Upper lobe of left lung (tissue), 6 donors: ENCODE data around the gene MEMO1. TPM values are rescaled to one million over a fixed set of nuclear protein-coding genes. Genes with fewer than 3 reads are reported as not detected.
"Not testable (repeated sequence)": the region's sequence is repeated elsewhere in the genome, so short reads cannot be mapped to it uniquely, and the experiment has no call there.

Experiments used
- ATAC-seq, 2 donors: fragments of 200-7000 bp; cut with Tn5 transposase; one replicate each; pipeline ENCODE4 v1.9.1; 2022; ENCODE audit warnings: mild to moderate bottlenecking in 2 of 2, moderate library complexity in 2 of 2; ENCODE audit not compliant: low FRiP score in 2 of 2
- DNase-seq, 2 donors: peaks; one replicate each; pipeline ENCODE4 v3.0.0-alpha.2; 2019 to 2020
- H3K27ac ChIP-seq, 4 donors: fragments of 200-600 bp; sonication (generic); one replicate each; pipeline ENCODE4 v1.5.1; 2016 to 2019
- H3K27me3 ChIP-seq, 4 donors: fragments of 200-600 bp; sonication (generic); one replicate each; pipeline ENCODE4 v1.5.1; 2017 to 2019
- H3K36me3 ChIP-seq, 4 donors: fragments of 200-600 bp; sonication (generic); one replicate each; pipeline ENCODE4 v1.5.1; 2016 to 2019
- H3K4me1 ChIP-seq, 4 donors: fragments of 200-600 bp; sonication (generic); one replicate each; pipeline ENCODE4 v1.5.1; 2018 to 2019
- H3K4me3 ChIP-seq, 4 donors: fragments of 200-600 bp; sonication (generic); one replicate each; pipeline ENCODE4 v1.5.1; 2017 to 2019; ENCODE audit warnings: mild to moderate bottlenecking in 2 of 4, moderate library complexity in 1 of 4
- H3K9me3 ChIP-seq, 4 donors: fragments of 200-600 bp; sonication (generic); one replicate each; pipeline ENCODE4 v1.5.1; 2018 to 2019
- EP300 ChIP-seq, 4 donors: sonication (generic); formaldehyde crosslinking; IDR thresholded peaks; one replicate each; pipeline ENCODE4 v1.5.1; 2017; ENCODE audit warnings: antibody characterized with exemption in 4 of 4, control low read depth in 2 of 4
- POLR2A ChIP-seq, 4 donors: fragments of 450-650 bp; IDR thresholded peaks; one replicate each; pipeline ENCODE4 v1.5.1; 2016 to 2017; ENCODE audit warnings: antibody characterized with exemption in 4 of 4, mild to moderate bottlenecking in 2 of 4
- POLR2AphosphoS5 ChIP-seq, 2 donors: sonication (generic); formaldehyde crosslinking; IDR thresholded peaks; one replicate each; pipeline ENCODE4 v1.5.1; 2017; ENCODE audit warnings: antibody characterized with exemption in 2 of 2
- WGBS, 2 donors: methylation state at CpG; one replicate each; pipeline ENCODE4 v1.1.5; 2017 to 2018; 5-methylcytosine and 5-hydroxymethylcytosine counted together
- total RNA-seq, 6 donors: library from RNA; depleted of rRNA in 4 of 6; stranded (reverse); fragments of >200 nt in 4 of 6; gene quantifications; one replicate each; pipeline versions ENCODE4 v1.1.0 to v1.2.1, GENCODE V29; 2016 to 2021
- TF ChIP-seq, protein P1 (sequence below), 6 experiments: fragments of 450-650 bp in 4 of 6; fragments of 200-600 bp in 2 of 6; sonication (generic) in 2 of 6; IDR thresholded peaks; one replicate each; pipeline ENCODE4 v1.5.1; 2016 to 2019; ENCODE audit warnings: antibody characterized with exemption in 6 of 6
- donor health status: DM: no; HTN: no; CAD: no; lungs with moderate emphysema.
- donor health status: DM: no; HTN: yes; CAD: no; lungs with severe emphysema.

MEMO1 gene
- total RNA-seq, 6 donors from 2014 or later: 12.7 to 32.3 (median 23.6) TPM

DNA sequence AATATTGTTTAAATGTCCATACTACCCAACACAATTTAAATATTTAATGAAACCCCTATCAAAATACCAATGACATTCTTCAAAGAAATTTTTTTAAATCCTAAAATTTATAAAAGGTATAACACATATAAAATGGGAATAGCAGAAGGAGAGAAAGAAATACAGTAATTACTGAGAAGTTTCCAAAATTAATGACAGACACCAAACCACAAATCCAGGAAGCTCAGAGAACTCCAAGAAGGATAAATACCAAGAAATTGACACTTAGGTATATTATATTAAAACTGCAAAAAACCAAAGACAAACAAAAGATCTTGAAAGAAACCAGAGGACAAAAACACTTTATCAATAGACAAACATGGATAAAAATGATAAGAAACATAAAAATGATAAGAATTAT lies 101.1 kb downstream of the MEMO1 start:
- Histone ChIP-seq H3K4me1 (no peaks in the 10 kb centered on the region), H3K27me3 (no peaks in the 10 kb centered on the region), H3K4me3 (no peak overlapping the region), H3K36me3 (peaks cover 0 to 13% (median 4%) of the 10 kb centered on the region in 4 donors), H3K9me3 (no peaks in the 10 kb centered on the region), H3K27ac (no peak overlapping the region)
- TF ChIP-seq, protein P1, sequence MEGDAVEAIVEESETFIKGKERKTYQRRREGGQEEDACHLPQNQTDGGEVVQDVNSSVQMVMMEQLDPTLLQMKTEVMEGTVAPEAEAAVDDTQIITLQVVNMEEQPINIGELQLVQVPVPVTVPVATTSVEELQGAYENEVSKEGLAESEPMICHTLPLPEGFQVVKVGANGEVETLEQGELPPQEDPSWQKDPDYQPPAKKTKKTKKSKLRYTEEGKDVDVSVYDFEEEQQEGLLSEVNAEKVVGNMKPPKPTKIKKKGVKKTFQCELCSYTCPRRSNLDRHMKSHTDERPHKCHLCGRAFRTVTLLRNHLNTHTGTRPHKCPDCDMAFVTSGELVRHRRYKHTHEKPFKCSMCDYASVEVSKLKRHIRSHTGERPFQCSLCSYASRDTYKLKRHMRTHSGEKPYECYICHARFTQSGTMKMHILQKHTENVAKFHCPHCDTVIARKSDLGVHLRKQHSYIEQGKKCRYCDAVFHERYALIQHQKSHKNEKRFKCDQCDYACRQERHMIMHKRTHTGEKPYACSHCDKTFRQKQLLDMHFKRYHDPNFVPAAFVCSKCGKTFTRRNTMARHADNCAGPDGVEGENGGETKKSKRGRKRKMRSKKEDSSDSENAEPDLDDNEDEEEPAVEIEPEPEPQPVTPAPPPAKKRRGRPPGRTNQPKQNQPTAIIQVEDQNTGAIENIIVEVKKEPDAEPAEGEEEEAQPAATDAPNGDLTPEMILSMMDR (IDR thresholded peaks at IDR 0.05): no peak
- TF ChIP-seq EP300 (IDR thresholded peaks at IDR 0.05): no peak
- ATAC-seq (no peak), DNase-seq (no peak)

DNA sequence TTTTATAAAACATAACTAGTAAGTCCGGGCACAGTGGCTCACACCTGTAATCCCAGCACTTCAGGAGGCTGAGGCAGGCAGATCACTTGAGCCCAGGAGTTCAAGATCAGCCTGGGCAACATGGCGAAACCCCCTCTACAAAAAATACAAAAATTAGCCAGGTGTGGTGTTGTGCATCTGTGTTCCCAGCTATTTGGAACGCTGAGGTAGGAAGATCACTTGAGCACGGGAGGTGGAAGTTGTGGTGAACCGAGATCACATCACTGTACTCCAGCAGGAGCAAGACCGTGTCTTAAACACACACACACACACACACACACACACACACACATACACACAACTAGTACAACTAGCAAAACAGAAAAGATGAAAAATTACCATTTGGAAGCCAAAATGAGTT lies 103.3 kb downstream of the MEMO1 start:
- not testable (repeated sequence) for H3K27ac ChIP-seq, DNase-seq, H3K4me1 ChIP-seq, H3K27me3 ChIP-seq, H3K4me3 ChIP-seq, ATAC-seq, H3K9me3 ChIP-seq
- 87 to 94% methylated on average over 6 of the region's 6 CpGs for WGBS, 2 donors
- peaks cover 0 to 13% (median 4%) of the 10 kb centered on the region in 4 donors for H3K36me3 ChIP-seq

DNA sequence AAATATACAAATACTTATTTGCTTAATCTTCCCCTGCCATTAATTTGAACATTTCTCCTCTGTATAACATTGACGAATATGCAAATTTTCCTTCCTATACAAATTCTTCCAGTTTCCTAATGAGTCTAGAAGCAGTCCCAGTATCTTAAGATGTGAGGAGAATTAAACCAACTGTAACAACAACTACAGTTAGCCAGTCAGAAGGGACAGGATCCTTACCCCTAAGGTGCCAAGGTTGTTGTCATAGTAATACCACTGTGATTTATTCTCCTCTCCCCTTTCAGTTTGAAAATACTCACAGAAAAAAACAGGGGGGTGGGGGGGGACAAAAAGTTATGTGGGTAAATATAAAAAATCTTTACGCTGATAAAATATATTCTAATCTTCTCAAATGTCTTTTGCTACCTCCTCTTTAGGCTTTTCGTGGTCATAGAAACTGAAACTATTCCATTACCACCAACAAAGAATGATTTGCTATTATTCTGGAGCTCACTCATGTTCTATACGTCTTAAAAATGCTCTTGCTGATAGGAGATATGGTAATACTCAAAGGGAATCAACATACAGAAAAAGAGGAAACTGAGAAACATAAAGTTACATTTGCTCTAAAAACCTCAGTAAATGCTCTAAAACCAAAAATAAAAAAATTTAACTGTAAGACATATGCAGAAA lies 107.6 kb downstream of the MEMO1 start:
- no peaks in the 10 kb centered on the region for H3K4me1 ChIP-seq
- TF ChIP-seq, protein P1 (IDR thresholded peaks at IDR 0.05): no peak
- no peak for TF ChIP-seq EP300 (IDR thresholded peaks at IDR 0.05)
- H3K27me3 ChIP-seq: no peaks in the 10 kb centered on the region
- no peak overlapping the region for H3K27ac ChIP-seq
- H3K9me3 ChIP-seq: peaks cover 0 to 5% (median 0%) of the 10 kb centered on the region in 4 donors
- 70 to 77% methylated on average over 4 of the region's 4 CpGs for WGBS, 2 donors
- H3K36me3 ChIP-seq: peaks cover 0 to 18% (median 3%) of the 10 kb centered on the region in 4 donors
- DNase-seq (no peak), ATAC-seq (no peak)
- H3K4me3 ChIP-seq: no peak overlapping the region

DNA sequence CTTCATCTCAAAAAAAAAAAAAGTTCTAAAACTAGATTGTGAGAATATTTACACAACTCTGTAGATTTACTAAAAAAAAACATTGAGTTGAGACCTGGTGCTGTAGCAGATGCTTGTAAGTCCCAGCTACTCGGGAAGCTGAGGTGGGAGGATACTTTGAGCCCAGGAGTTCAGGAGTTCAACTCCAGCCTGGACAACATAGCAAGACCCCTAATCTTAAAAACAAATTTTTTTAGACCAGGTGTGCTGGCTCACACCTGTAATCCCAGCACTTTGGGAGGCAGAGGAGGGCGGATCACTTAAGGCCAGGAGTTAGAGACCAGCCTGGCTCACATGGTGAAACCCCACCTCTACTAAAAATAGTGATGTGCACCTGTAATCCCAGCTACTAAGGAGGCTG lies 108.9 kb downstream of the MEMO1 start:
- peaks cover 0 to 18% (median 3%) of the 10 kb centered on the region in 4 donors for H3K36me3 ChIP-seq
- H3K4me3 ChIP-seq: no peak overlapping the region
- TF ChIP-seq, protein P1 (IDR thresholded peaks at IDR 0.05): no peak
- TF ChIP-seq POLR2A (IDR thresholded peaks at IDR 0.05): no peak
- TF ChIP-seq POLR2AphosphoS5 (IDR thresholded peaks at IDR 0.05): no peak
- no peak for TF ChIP-seq EP300 (IDR thresholded peaks at IDR 0.05)
- ATAC-seq: no peak
- H3K4me1 ChIP-seq: no peaks in the 10 kb centered on the region
- H3K27me3 ChIP-seq: no peaks in the 10 kb centered on the region
- no peak overlapping the region for H3K27ac ChIP-seq
- peaks cover 0 to 14% (median 0%) of the 10 kb centered on the region in 4 donors for H3K9me3 ChIP-seq
- 95 to 97% methylated on average over 2 of the region's 2 CpGs for WGBS, 2 donors
- no peak for DNase-seq

DNA sequence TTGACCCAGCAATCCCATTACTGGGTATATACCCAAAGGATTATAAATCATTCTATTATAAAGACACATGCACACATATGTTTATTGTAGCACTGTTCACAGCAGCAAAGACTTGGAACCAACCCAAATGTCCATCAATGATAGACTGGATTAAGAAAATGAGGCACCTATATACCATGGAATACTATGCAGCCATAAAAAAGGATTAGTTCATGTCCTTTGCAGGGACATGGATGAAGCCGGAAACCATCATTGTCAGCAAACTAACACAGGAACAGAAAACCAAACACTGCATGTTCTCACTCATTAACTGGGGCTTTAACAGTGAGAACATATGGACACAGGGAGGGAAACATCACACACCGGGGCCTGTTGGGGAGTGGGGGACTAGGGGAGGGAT lies 110.7 kb downstream of the MEMO1 start:
- Histone ChIP-seq H3K36me3 (peaks cover 0 to 18% (median 3%) of the 10 kb centered on the region in 4 donors), H3K9me3 (peaks cover 0 to 14% (median 0%) of the 10 kb centered on the region in 4 donors)
- not testable (repeated sequence) for H3K4me1 ChIP-seq, DNase-seq, ATAC-seq, H3K27ac ChIP-seq, H3K4me3 ChIP-seq, H3K27me3 ChIP-seq
- 91 to 97% methylated on average over 2 of the region's 2 CpGs for WGBS, 2 donors

DNA sequence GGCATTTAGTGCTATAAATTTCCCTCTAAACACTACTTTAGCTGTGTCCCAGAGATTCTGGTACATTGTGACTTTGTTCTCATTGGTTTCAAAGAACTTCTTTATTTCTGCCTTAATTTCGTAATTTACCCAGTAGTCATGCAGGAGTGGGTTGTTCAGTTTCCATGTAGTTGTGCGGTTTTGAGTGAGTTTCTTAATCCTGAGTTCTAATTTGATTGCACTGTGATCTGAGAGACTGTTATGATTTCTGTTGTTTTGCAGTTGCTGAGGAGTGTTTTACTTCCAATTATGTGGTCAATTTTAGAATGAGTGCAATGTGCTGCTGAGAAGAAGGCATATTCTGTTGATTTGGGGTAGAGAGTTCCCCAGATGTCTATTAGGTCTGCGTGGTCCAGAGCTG lies 112.5 kb downstream of the MEMO1 start:
- 90 to 97% methylated on average over 3 of the region's 3 CpGs for whole genome bisulfite sequencing, 2 donors
- DNase-seq, H3K27ac ChIP-seq, ATAC-seq, H3K27me3 ChIP-seq, H3K4me3 ChIP-seq, H3K4me1 ChIP-seq: not testable (repeated sequence)
- Histone ChIP-seq H3K9me3 (peaks cover 0 to 14% (median 0%) of the 10 kb centered on the region in 4 donors), H3K36me3 (peaks cover 0 to 18% (median 3%) of the 10 kb centered on the region in 4 donors)

DNA sequence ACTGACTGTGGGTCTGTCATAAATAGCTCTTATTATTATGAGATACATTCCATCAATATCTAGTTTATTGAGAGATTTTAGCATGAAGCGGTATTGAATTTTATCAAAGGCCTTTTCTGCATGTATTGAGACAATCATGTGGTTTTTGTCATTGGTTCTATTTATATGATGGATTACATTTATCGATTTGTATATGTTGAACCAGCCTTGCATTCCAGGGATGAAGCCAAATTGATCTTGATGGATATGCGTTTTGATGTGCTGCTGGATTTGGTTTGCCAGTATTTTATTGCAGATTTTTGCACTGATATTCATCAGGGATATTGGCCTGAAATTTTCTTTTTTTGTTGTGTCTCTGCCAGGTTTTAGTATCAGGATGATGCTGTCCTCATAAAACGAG lies 113.5 kb downstream of the MEMO1 start:
- not testable (repeated sequence) for H3K27me3 ChIP-seq, H3K27ac ChIP-seq, H3K4me1 ChIP-seq, ATAC-seq, DNase-seq, H3K4me3 ChIP-seq
- WGBS, 2 donors: 93 to 98% methylated on average over 4 of the region's 4 CpGs
- Histone ChIP-seq H3K9me3 (peaks cover 0 to 14% (median 0%) of the 10 kb centered on the region in 4 donors), H3K36me3 (peaks cover 0 to 17% (median 3%) of the 10 kb centered on the region in 4 donors)
